ENCODE measurements around the gene HRK. TPM values are rescaled to one million over a fixed set of nuclear protein-coding genes. Genes with fewer than 3 reads are reported as not detected.

The HRK gene
- total RNA-seq, 1 donor from 2014 or later = not detected

DNA sequence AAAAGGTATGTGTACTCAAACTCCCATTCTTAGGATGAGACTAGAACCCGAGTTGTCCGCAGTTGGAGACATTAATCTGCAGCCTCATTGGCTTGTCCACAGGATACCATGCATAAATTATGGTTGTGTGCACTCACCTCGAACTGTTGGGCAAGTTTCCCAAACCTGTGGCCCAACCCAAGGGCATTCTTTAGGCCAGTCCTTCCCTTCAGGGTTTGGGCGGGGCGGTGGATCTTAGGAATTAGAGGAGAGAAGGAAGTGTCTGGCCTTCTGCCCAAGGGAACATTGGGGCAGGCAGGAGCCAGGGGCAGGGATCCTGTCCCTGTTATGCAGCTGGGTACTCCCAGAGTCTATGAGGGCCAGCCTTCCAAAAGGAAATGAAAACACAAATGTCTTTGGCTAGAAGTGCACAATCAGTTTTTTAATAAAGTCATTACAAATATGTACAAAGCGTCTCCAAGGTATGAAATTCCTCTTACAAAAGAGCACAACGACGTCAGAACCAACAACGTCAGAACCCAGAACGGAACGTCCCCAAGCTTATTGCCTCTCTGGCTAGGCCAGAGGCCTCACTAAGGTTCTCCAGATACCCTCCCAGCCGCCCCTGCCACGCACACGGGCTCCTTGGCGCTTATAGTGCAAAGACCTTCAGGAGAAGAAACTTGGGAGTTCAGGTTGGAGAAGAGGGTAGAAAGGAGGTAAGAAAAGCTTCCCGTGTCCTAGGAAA is 25.3 kb downstream of the HRK start:
- Mint-ChIP-seq H3K27me3 (ENCODE audit: unreplicated experiment) (peaks cover 34% of the 10 kb centered on the region), H3K27ac (ENCODE audit: unreplicated experiment) (no peak overlapping the region), H3K4me1 (ENCODE audit: unreplicated experiment) (peaks cover 2% of the 10 kb centered on the region), H3K36me3 (ENCODE audit: unreplicated experiment) (no peaks in the 10 kb centered on the region), H3K4me3 (ENCODE audit: unreplicated experiment) (no peak overlapping the region), H3K9me3 (ENCODE audit: unreplicated experiment) (no peaks in the 10 kb centered on the region)
- TF ChIP-seq, protein P1, sequence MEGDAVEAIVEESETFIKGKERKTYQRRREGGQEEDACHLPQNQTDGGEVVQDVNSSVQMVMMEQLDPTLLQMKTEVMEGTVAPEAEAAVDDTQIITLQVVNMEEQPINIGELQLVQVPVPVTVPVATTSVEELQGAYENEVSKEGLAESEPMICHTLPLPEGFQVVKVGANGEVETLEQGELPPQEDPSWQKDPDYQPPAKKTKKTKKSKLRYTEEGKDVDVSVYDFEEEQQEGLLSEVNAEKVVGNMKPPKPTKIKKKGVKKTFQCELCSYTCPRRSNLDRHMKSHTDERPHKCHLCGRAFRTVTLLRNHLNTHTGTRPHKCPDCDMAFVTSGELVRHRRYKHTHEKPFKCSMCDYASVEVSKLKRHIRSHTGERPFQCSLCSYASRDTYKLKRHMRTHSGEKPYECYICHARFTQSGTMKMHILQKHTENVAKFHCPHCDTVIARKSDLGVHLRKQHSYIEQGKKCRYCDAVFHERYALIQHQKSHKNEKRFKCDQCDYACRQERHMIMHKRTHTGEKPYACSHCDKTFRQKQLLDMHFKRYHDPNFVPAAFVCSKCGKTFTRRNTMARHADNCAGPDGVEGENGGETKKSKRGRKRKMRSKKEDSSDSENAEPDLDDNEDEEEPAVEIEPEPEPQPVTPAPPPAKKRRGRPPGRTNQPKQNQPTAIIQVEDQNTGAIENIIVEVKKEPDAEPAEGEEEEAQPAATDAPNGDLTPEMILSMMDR (IDR thresholded peaks at IDR 0.05) = no peak
- no peak for DNase-seq (ENCODE audit: extremely low spot score, unreplicated experiment)

DNA sequence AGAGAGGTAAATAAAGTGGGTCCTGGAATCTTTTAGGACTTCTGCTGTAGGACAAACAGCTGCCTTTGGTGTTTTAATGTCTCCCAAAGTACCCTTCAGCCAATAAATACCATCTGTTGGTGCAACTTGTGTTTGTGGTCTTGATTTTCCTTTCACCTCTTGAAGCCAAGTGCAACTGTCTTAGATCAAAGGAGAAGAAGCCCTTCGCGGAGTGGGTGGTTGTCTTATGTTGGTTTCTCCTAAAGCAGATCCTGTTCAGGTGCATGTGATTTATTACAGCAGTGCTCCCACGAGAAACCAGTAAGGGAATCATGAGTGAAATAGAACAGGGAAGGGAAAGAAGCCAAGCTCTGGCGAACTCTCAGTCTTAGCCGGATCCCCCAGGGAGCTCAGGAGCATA is 27.7 kb downstream of the HRK start:
- TF ChIP-seq, protein P1 (IDR thresholded peaks at IDR 0.05) = no peak
- Mint-ChIP-seq H3K27me3 (ENCODE audit: unreplicated experiment) (peaks cover 20% of the 10 kb centered on the region), H3K4me1 (ENCODE audit: unreplicated experiment) (no peaks in the 10 kb centered on the region), H3K36me3 (ENCODE audit: unreplicated experiment) (no peaks in the 10 kb centered on the region), H3K27ac (ENCODE audit: unreplicated experiment) (no peak overlapping the region), H3K4me3 (ENCODE audit: unreplicated experiment) (no peak overlapping the region), H3K9me3 (ENCODE audit: unreplicated experiment) (no peaks in the 10 kb centered on the region)
- DNase-seq (ENCODE audit: extremely low spot score, unreplicated experiment) = no peak

DNA sequence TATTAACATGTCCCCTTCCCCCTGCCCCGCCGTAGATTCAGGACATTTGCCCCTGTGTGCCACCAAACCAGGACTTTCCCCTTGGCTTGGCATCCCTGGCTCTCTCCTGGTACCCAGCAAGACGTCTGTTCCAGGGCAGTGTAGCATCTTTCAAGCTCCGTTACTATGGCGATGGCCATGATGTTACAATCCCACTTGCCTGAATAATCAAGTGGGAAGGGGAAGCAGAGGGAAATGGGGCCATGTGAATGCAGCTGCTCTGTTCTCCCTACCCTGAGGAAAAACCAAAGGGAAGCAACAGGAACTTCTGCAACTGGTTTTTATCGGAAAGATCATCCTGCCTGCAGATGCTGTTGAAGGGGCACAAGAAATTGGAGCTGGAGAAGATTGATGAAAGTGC is 28.9 kb downstream of the HRK start:
- no peaks in the 10 kb centered on the region for H3K9me3 Mint-ChIP-seq (ENCODE audit: unreplicated experiment)
- TF ChIP-seq, protein P1 (IDR thresholded peaks at IDR 0.05) = no peak
- H3K27ac Mint-ChIP-seq (ENCODE audit: unreplicated experiment) = no peak overlapping the region
- no peaks in the 10 kb centered on the region for H3K36me3 Mint-ChIP-seq (ENCODE audit: unreplicated experiment)
- no peak overlapping the region for H3K4me3 Mint-ChIP-seq (ENCODE audit: unreplicated experiment)
- H3K4me1 Mint-ChIP-seq (ENCODE audit: unreplicated experiment) = no peaks in the 10 kb centered on the region
- DNase-seq (ENCODE audit: extremely low spot score, unreplicated experiment) = no peak
- peaks cover 10% of the 10 kb centered on the region for H3K27me3 Mint-ChIP-seq (ENCODE audit: unreplicated experiment)

DNA sequence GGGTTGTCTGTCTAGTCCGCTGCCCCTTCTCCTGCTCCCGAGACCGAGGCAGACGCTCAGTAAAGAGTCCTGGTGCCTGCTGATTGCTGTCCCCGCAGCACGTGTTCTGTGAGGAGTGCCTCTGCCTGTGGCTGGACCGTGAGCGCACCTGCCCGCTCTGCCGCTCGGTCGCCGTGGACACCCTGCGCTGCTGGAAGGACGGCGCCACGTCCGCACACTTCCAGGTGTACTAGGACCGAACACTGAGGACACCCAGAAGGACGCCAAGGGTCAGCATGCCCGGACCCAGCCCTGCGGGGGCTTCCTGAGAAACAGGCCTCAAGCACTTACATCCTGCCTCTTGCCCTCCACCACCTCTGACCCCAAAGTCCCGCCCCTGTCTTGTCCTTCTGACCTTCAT is 32.0 kb downstream of the HRK start:
- no peak overlapping the region for H3K27ac Mint-ChIP-seq (ENCODE audit: unreplicated experiment)
- TF ChIP-seq, protein P1 (IDR thresholded peaks at IDR 0.05) = no peak
- H3K9me3 Mint-ChIP-seq (ENCODE audit: unreplicated experiment) = no peaks in the 10 kb centered on the region
- DNase-seq (ENCODE audit: extremely low spot score, unreplicated experiment) = no peak
- no peaks in the 10 kb centered on the region for H3K36me3 Mint-ChIP-seq (ENCODE audit: unreplicated experiment)
- peaks cover 7% of the 10 kb centered on the region for H3K27me3 Mint-ChIP-seq (ENCODE audit: unreplicated experiment)
- H3K4me3 Mint-ChIP-seq (ENCODE audit: unreplicated experiment) = no peak overlapping the region
- no peaks in the 10 kb centered on the region for H3K4me1 Mint-ChIP-seq (ENCODE audit: unreplicated experiment)

DNA sequence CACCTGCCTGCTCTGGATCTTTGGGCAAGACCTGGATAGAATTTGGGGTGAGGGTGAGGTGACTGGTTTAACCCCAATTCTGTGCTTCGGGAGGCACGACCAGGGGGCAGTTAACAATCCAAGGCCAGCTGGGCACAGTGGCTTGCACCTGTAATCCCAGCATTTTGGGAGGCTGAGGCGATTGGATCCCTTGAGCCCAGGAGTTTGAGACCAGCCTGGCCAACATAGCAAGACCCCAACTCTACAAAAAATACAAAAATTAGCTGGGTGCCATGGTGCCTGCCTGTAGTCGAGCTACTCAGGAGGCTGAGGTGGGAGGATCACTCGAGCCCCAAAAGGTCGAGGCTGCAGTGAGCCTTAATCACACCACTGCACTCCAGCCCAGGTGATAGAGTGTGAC is 38.2 kb downstream of the HRK start:
- no peak overlapping the region for H3K27ac Mint-ChIP-seq (ENCODE audit: unreplicated experiment)
- no peak for DNase-seq (ENCODE audit: extremely low spot score, unreplicated experiment)
- H3K9me3 Mint-ChIP-seq (ENCODE audit: unreplicated experiment) = no peaks in the 10 kb centered on the region
- TF ChIP-seq, protein P1 (IDR thresholded peaks at IDR 0.05) = no peak
- no peaks in the 10 kb centered on the region for H3K4me1 Mint-ChIP-seq (ENCODE audit: unreplicated experiment)
- H3K4me3 Mint-ChIP-seq (ENCODE audit: unreplicated experiment) = no peak overlapping the region
- H3K27me3 Mint-ChIP-seq (ENCODE audit: unreplicated experiment) = no peaks in the 10 kb centered on the region
- no peaks in the 10 kb centered on the region for H3K36me3 Mint-ChIP-seq (ENCODE audit: unreplicated experiment)
